ENCODE measurements around the gene ARHGAP6.

The ARHGAP6 gene

DNA sequence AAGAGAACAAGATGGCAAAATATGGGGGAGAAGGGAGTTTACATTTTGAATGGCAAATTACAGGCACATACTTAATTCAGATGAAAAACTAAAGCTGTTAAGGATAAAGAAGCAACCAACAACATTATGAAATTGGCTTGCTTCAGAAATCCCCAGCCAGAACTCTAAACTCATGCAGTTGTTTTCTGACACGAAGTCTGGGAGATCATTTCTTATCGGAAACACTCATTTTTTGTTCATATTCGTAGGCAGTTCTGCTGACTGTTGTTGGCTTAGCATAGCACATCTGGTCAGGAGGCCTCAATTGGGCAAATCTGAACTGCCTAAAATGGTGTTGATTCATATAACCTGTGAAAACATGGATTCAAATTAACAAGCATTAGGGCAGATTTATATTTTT lies 33.0 kb upstream of the ARHGAP6 start:
- no peak for DNase-seq (ENCODE audit: low read depth)
- TF ChIP-seq, protein P1, sequence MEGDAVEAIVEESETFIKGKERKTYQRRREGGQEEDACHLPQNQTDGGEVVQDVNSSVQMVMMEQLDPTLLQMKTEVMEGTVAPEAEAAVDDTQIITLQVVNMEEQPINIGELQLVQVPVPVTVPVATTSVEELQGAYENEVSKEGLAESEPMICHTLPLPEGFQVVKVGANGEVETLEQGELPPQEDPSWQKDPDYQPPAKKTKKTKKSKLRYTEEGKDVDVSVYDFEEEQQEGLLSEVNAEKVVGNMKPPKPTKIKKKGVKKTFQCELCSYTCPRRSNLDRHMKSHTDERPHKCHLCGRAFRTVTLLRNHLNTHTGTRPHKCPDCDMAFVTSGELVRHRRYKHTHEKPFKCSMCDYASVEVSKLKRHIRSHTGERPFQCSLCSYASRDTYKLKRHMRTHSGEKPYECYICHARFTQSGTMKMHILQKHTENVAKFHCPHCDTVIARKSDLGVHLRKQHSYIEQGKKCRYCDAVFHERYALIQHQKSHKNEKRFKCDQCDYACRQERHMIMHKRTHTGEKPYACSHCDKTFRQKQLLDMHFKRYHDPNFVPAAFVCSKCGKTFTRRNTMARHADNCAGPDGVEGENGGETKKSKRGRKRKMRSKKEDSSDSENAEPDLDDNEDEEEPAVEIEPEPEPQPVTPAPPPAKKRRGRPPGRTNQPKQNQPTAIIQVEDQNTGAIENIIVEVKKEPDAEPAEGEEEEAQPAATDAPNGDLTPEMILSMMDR (IDR thresholded peaks at IDR 0.05; ENCODE audit: low read depth, low read length), result no peak
- TF ChIP-seq, protein P2, sequence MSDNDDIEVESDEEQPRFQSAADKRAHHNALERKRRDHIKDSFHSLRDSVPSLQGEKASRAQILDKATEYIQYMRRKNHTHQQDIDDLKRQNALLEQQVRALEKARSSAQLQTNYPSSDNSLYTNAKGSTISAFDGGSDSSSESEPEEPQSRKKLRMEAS (IDR thresholded peaks at IDR 0.05; ENCODE audit: low read depth, low read length), result no peak
- TF ChIP-seq MYC (IDR thresholded peaks at IDR 0.05; ENCODE audit: low read depth, low read length), result no peak
- TF ChIP-seq POLR2A (IDR thresholded peaks at IDR 0.05; ENCODE audit: extremely low read depth, insufficient read length), result no peak

DNA sequence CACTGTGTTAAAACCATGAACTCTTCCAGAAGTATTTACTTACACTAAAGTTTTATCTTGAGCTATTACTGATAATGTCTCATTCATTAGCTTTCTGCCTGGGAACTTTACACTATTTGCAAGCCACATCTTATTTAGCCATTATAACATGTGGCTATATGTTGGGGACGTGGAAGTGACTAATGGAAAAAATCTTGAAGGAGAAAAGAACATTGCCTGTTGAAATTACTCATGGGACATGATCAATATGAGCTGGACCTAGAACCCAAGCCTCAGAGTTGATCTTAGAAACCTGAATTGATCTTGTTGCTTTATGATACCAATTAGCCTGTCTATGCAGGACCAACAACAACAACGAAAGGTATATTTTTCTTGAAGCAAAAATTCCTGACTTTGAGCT lies 22.5 kb upstream of the ARHGAP6 start:
- no peak overlapping the region for H3K4me3 ChIP-seq (ENCODE audit: low read depth, low read length)
- TF ChIP-seq, protein P2 (IDR thresholded peaks at IDR 0.05; ENCODE audit: low read depth, low read length), result no peak
- no peak for TF ChIP-seq POLR2A (IDR thresholded peaks at IDR 0.05; ENCODE audit: extremely low read depth, insufficient read length)
- no peak for DNase-seq (ENCODE audit: low read depth)

More for the DNA sequence above, 33.0 kb upstream of the ARHGAP6 start:
- H3K4me3 ChIP-seq (ENCODE audit: low read depth, low read length), result no peak overlapping the region

DNA sequence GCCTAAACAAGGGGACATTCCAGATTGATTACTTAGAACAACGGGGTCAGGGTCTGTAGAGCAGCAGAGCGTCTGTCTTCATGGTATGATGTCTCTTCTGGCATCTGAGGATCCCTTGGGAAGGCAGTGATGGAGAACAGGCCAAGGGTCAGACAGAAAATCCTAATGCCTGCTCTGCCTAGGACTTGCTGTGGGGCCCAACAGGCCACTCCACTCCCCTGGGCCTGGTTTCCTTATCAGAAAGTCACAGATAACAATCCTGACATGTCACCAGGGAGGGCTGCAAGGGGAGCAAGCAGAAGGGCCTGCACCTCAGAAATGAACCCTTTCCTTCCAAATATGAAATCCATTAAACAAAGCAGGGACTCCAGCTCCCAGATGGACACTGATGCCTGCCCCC lies 21.4 kb upstream of the ARHGAP6 start:
- TF ChIP-seq POLR2A (IDR thresholded peaks at IDR 0.05; ENCODE audit: extremely low read depth, insufficient read length), result no peak
- TF ChIP-seq, protein P2 (IDR thresholded peaks at IDR 0.05; ENCODE audit: low read depth, low read length), result no peak
- TF ChIP-seq, protein P1 (IDR thresholded peaks at IDR 0.05; ENCODE audit: low read depth, low read length), result no peak
- no peak for TF ChIP-seq MYC (IDR thresholded peaks at IDR 0.05; ENCODE audit: low read depth, low read length)
- no peak overlapping the region for H3K4me3 ChIP-seq (ENCODE audit: low read depth, low read length)
- no peak for DNase-seq (ENCODE audit: low read depth)

DNA sequence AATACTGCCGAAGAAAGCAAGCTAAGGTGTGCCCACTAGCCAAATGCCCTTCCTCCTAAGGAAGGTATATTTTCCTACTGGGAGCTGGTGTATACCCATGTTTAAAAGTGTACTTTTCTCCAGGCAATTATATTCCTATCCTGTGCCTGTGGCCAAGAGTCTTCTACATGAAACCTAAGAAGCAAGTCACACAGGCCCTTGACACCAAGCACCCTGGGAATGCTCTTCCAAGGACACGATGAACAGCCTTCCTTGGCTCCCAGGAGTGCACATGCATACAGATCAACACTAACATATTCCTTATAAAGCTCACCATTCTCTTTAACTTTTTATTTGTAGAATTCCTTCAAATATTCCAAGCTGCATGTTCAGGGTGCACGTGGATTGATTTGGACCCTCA lies 17.3 kb upstream of the ARHGAP6 start:
- TF ChIP-seq MYC (IDR thresholded peaks at IDR 0.05; ENCODE audit: low read depth, low read length), result no peak
- TF ChIP-seq, protein P2 (IDR thresholded peaks at IDR 0.05; ENCODE audit: low read depth, low read length), result no peak
- TF ChIP-seq, protein P1 (IDR thresholded peaks at IDR 0.05; ENCODE audit: low read depth, low read length), result no peak
- TF ChIP-seq POLR2A (IDR thresholded peaks at IDR 0.05; ENCODE audit: extremely low read depth, insufficient read length), result no peak
- H3K4me3 ChIP-seq (ENCODE audit: low read depth, low read length), result no peak overlapping the region
- DNase-seq (ENCODE audit: low read depth), result no peak

DNA sequence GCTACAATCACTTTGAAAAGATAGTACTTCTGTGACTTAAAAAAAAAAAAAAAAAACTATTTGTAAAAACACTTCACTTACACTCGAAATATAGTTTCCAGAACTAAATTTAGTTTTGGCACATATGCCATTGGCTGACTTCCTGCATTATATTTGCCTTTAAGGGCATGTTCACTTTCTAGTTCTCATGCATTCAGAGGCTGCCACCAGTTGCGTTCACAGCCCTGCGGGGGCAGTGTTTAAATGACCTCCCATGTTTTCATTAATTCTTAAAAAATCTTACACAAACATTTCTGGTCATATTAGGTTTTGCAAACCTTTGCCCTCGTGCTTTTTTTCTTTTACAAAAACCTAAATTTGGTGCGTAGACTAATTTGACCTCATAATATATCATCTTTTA lies 12.4 kb upstream of the ARHGAP6 start:
- TF ChIP-seq, protein P2 (IDR thresholded peaks at IDR 0.05; ENCODE audit: low read depth, low read length), result no peak
- TF ChIP-seq POLR2A (IDR thresholded peaks at IDR 0.05; ENCODE audit: extremely low read depth, insufficient read length), result no peak
- TF ChIP-seq MYC (IDR thresholded peaks at IDR 0.05; ENCODE audit: low read depth, low read length), result no peak
- TF ChIP-seq, protein P1 (IDR thresholded peaks at IDR 0.05; ENCODE audit: low read depth, low read length), result no peak
- no peak overlapping the region for H3K4me3 ChIP-seq (ENCODE audit: low read depth, low read length)
- peak; percentile 1 for DNase-seq (ENCODE audit: low read depth)

DNA sequence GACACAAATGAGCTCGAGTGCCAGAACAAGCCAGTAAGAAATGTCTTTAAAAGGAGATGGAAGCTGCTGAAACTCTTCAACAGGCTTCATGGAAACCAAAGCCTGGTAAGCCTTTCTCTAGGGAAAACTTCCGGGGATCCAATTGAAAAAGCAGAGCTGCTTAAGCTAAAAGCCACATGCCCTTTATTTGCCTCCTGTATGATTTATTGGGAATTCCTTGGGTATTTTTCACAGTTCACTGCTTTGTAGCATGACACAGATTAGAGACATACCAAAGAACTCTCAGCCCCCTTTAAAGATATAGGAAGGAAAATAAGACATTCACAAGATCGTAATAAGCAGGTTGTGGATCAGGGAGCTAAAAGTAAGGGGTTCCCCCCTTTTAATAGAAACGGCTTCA lies 6.5 kb upstream of the ARHGAP6 start:
- no peak overlapping the region for H3K4me3 ChIP-seq (ENCODE audit: low read depth, low read length)
- no peak for DNase-seq (ENCODE audit: low read depth)
- TF ChIP-seq, protein P2 (IDR thresholded peaks at IDR 0.05; ENCODE audit: low read depth, low read length), result no peak
- TF ChIP-seq, protein P1 (IDR thresholded peaks at IDR 0.05; ENCODE audit: low read depth, low read length), result no peak
- no peak for TF ChIP-seq POLR2A (IDR thresholded peaks at IDR 0.05; ENCODE audit: extremely low read depth, insufficient read length)
- no peak for TF ChIP-seq MYC (IDR thresholded peaks at IDR 0.05; ENCODE audit: low read depth, low read length)
